Fibroblast of lung (primary cell): ENCODE results near the gene PGA4. TPM values are rescaled to one million over a fixed set of nuclear protein-coding genes. Genes with fewer than 3 reads are reported as not detected.

Experiments
- DNase-seq, 2 donors: peaks; one replicate each; pipeline versions ENCODE4 v3.0.0 to v3.0.0-alpha.2; 2010; ENCODE audit warnings: low read depth in 2 of 2
- H2AFZ ChIP-seq: 2 replicates; pipeline ENCODE4 v1.5.1; 2012; ENCODE audit warnings: low read length, control low read depth, inconsistent platforms
- H3K27ac ChIP-seq: 2 replicates; pipeline ENCODE4 v1.5.1; 2011; ENCODE audit warnings: low read length, control low read depth; ENCODE audit not compliant: insufficient read depth
- H3K27me3 ChIP-seq: 2 replicates; pipeline ENCODE4 v1.5.1; 2011; ENCODE audit warnings: mild to moderate bottlenecking, low read length; ENCODE audit not compliant: control insufficient read depth, insufficient read depth
- H3K36me3 ChIP-seq: 2 replicates; pipeline ENCODE4 v1.5.1; 2011; ENCODE audit warnings: low read length; ENCODE audit not compliant: control insufficient read depth, insufficient read depth
- H3K4me1 ChIP-seq: 2 replicates; pipeline ENCODE4 v1.5.1; 2011; ENCODE audit warnings: low read length; ENCODE audit not compliant: control insufficient read depth, insufficient read depth; ENCODE audit errors: extremely low read depth
- H3K4me2 ChIP-seq: 2 replicates; pipeline ENCODE4 v1.5.1; 2011; ENCODE audit warnings: low read length, control low read depth; ENCODE audit not compliant: insufficient read depth; ENCODE audit errors: extremely low read depth
- H3K4me3 ChIP-seq, 4 experiments: fragments of 200-600 bp in 1 of 4; sonication (generic) in 1 of 4; replicated peaks in 1 of 4; 2 replicates each; pipeline ENCODE4 v1.5.1; 2011 to 2016; ENCODE audit warnings: low read length in 4 of 4, low read depth in 3 of 4, mild to moderate bottlenecking in 3 of 4, control low read depth in 2 of 4, inconsistent platforms in 1 of 4, mixed read lengths in 1 of 4; ENCODE audit not compliant: insufficient read depth in 1 of 4; ENCODE audit errors: control extremely low read depth in 1 of 4
- H3K79me2 ChIP-seq: 2 replicates; pipeline ENCODE4 v1.5.1; 2012; ENCODE audit warnings: mild to moderate bottlenecking, low read length, inconsistent platforms; ENCODE audit not compliant: control insufficient read depth, insufficient read depth
- H3K9ac ChIP-seq: 2 replicates; pipeline ENCODE4 v1.5.1; 2011; ENCODE audit warnings: mild to moderate bottlenecking, low read length, control low read depth; ENCODE audit not compliant: insufficient read depth
- H3K9me3 ChIP-seq: 2 replicates; pipeline ENCODE4 v1.5.1; 2012; ENCODE audit warnings: low read depth, low read length; ENCODE audit not compliant: control insufficient read depth, insufficient read depth
- H4K20me1 ChIP-seq: 2 replicates; pipeline ENCODE4 v1.5.1; 2011; ENCODE audit warnings: low read length; ENCODE audit not compliant: control insufficient read depth, insufficient read depth; ENCODE audit errors: extremely low read depth
- CTCF ChIP-seq, 2 donors: IDR thresholded peaks in 1 of 2; conservative IDR thresholded peaks in 1 of 2; 1 replicate in 1 of 2; 2 replicates in 1 of 2; pipeline ENCODE4 v1.5.1; 2011 to 2012; ENCODE audit warnings: low read length in 2 of 2, control low read depth in 1 of 2, inconsistent platforms in 1 of 2, low read depth in 1 of 2, mild to moderate bottlenecking in 1 of 2
- EZH2 ChIP-seq: IDR thresholded peaks from 2 replicates; pipeline ENCODE4 v1.5.1; 2012; ENCODE audit warnings: low read length, control low read depth, mild to moderate bottlenecking; ENCODE audit errors: missing control alignments
- polyA plus RNA-seq, 2 donors: library from polyadenylated mRNA; depleted of rRNA in 1 of 2; stranded (reverse) in 1 of 2; unstranded in 1 of 2; fragments of >200 nt; gene quantifications; 2 replicates each; pipeline ENCODE4 v1.2.1, GENCODE V29; 2011 to 2012; ENCODE audit warnings: missing spikeins in 1 of 2
- total RNA-seq: library from RNA; depleted of rRNA; stranded (reverse); fragments of >200 nt; gene quantifications from 2 replicates; pipeline ENCODE4 v1.2.1, GENCODE V29; 2014

The PGA4 gene
- total and polyA plus RNA-seq, 2 donors (not counting 1 experiment from before 2014, with no cell fraction given), result 0.28 to 2.3 TPM

GRCh38 chr11:61277186-61278000, 55.2 kb downstream of the PGA4 start:
- Histone ChIP-seq H3K4me1 (no peaks in the 10 kb centered on the region), H4K20me1 (no peaks in the 10 kb centered on the region), H3K9me3 (no peaks in the 10 kb centered on the region), H3K9ac (no peak overlapping the region), H3K4me2 (no peak overlapping the region), H3K27me3 (no peaks in the 10 kb centered on the region), H3K4me3 (no peak overlapping the region), H3K36me3 (no peaks in the 10 kb centered on the region), H3K27ac (no peak overlapping the region), H3K79me2 (no peaks in the 10 kb centered on the region), H2AFZ (no peak overlapping the region)
- TF ChIP-seq EZH2, result no peak
- TF ChIP-seq CTCF (conservative IDR thresholded peaks at IDR 0.05 in 1 of 2, IDR thresholded peaks at IDR 0.05 in 1 of 2; ENCODE audit: low read depth in 1 of 2, low read length in 2 of 2), result no peak
- no peak for DNase-seq

- H3K79me2 ChIP-seq, result no peaks in the 10 kb centered on the region
Observed at GRCh38 chr11:61278001-61278470, 55.9 kb downstream of the PGA4 start.

More at GRCh38 chr11:61278001-61278470, 55.9 kb downstream of the PGA4 start:
- no peak for DNase-seq
- no peaks in the 10 kb centered on the region for H3K36me3 ChIP-seq
- no peaks in the 10 kb centered on the region for H3K9me3 ChIP-seq
- no peak overlapping the region for H3K9ac ChIP-seq
- H2AFZ ChIP-seq, result no peak overlapping the region
- no peaks in the 10 kb centered on the region for H3K27me3 ChIP-seq
- TF ChIP-seq EZH2 (no peak), CTCF (conservative IDR thresholded peaks at IDR 0.05 in 1 of 2, IDR thresholded peaks at IDR 0.05 in 1 of 2; ENCODE audit: low read depth in 1 of 2, low read length in 2 of 2) (no peak)
- H3K27ac ChIP-seq, result no peak overlapping the region
- no peak overlapping the region for H3K4me3 ChIP-seq
- H3K4me1 ChIP-seq, result no peaks in the 10 kb centered on the region
- H4K20me1 ChIP-seq, result no peaks in the 10 kb centered on the region
- H3K4me2 ChIP-seq, result no peak overlapping the region
